Fibroblast of skin of left biceps (primary cell): ENCODE results near the gene IL5.
"Not testable (repeated sequence)": the region's sequence is repeated elsewhere in the genome, so short reads cannot be mapped to it uniquely, and the experiment has no call there.

Experiments used
- DNase-seq, 2 experiments: peaks; one replicate each; pipeline ENCODE4 v3.0.0-alpha.2; 2013; ENCODE audit warnings: low read depth in 2 of 2

Gene IL5

GRCh38 chr5:132528866-132529634 lies 14.3 kb downstream of the IL5 start:
- DNase-seq, result no peak

- DNase-seq, result no peak
Measured at GRCh38 chr5:132528021-132528420, 15.3 kb downstream of the IL5 start.

GRCh38 chr5:132526974-132527564 lies 16.3 kb downstream of the IL5 start:
- no peak for DNase-seq

- peak; percentile 5 to 15 for DNase-seq
Measured at GRCh38 chr5:132526290-132526973, 16.9 kb downstream of the IL5 start.

- no peak for DNase-seq
Measured at GRCh38 chr5:132525299-132525724, 18.0 kb downstream of the IL5 start.

- DNase-seq, result not testable (repeated sequence)
Measured at GRCh38 chr5:132524877-132525276, 18.4 kb downstream of the IL5 start.

GRCh38 chr5:132522067-132522466 lies 21.3 kb downstream of the IL5 start:
- not testable (repeated sequence) for DNase-seq

- DNase-seq, result not testable (repeated sequence)
Measured at GRCh38 chr5:132513618-132514336, 29.5 kb downstream of the IL5 start.

GRCh38 chr5:132510076-132510475 lies 33.2 kb downstream of the IL5 start:
- peak; percentile 74 to 75 for DNase-seq

- peak; percentile 87 to 88 for DNase-seq
Measured at GRCh38 chr5:132506094-132506692, 37.1 kb downstream of the IL5 start.

GRCh38 chr5:132505641-132506040 lies 37.7 kb downstream of the IL5 start:
- no peak for DNase-seq

GRCh38 chr5:132504746-132505145 lies 38.6 kb downstream of the IL5 start:
- no peak for DNase-seq

GRCh38 chr5:132503244-132503643 lies 40.1 kb downstream of the IL5 start:
- DNase-seq, result no peak

GRCh38 chr5:132501961-132502931 lies 41.1 kb downstream of the IL5 start:
- no peak for DNase-seq

- no peak for DNase-seq
Measured at GRCh38 chr5:132501629-132501956, 41.7 kb downstream of the IL5 start.

- no peak for DNase-seq
Measured at GRCh38 chr5:132500931-132501628, 42.2 kb downstream of the IL5 start.

- DNase-seq, result no peak
Measured at GRCh38 chr5:132500244-132500930, 42.9 kb downstream of the IL5 start.

- no peak for DNase-seq
Measured at GRCh38 chr5:132499440-132500243, 43.7 kb downstream of the IL5 start.
